HUES6 (cell line): ENCODE results near the gene FZD7.

Experiments used
- H3K27ac ChIP-seq: 2 replicates; pipeline ENCODE4 v1.7.0; 2013; ENCODE audit warnings: low read depth, mild to moderate bottlenecking, low read length, inconsistent platforms
- H3K27me3 ChIP-seq: 2 replicates; pipeline ENCODE4 v1.6.1; 2013; ENCODE audit warnings: low read length; ENCODE audit not compliant: control insufficient read depth, insufficient read depth
- H3K36me3 ChIP-seq: 2 replicates; pipeline ENCODE4 v1.6.1; 2013; ENCODE audit warnings: low read length; ENCODE audit not compliant: control insufficient read depth, insufficient read depth
- H3K4me1 ChIP-seq: 2 replicates; pipeline ENCODE4 v1.6.1; 2013; ENCODE audit warnings: low read length; ENCODE audit not compliant: control insufficient read depth, insufficient read depth
- H3K4me3 ChIP-seq: 2 replicates; pipeline ENCODE4 v1.5.1; 2013; ENCODE audit warnings: low read depth, low read length
- H3K9ac ChIP-seq: one replicate; pipeline ENCODE4 v1.6.1; 2013; ENCODE audit warnings: mild to moderate bottlenecking, low read length
- H3K9me3 ChIP-seq: 2 replicates; pipeline ENCODE4 v1.6.1; 2013; ENCODE audit warnings: low read depth, low read length; ENCODE audit not compliant: control insufficient read depth, insufficient read depth

The FZD7 gene

DNA sequence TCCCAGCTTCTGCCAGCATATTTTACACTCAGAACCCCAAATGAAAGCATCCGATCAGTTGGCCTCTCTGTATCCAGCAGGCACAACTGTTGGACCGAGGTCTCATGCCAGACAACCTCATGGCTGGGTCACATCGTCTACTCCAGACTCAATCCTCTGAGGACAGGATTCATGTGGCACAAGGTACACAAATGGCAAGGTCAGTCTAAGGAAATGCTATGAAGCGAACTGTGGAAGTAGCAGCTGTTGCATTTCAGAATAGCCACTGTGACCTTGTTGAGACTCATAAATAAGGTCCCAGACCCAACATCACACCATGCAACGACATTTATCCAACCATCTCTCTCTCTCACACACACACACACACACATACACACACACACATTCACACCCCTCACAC lies 7.1 kb upstream of the FZD7 start:
- peaks cover 57% of the 10 kb centered on the region for H3K4me1 ChIP-seq
- H3K4me3 ChIP-seq, result no peak overlapping the region
- no peaks in the 10 kb centered on the region for H3K36me3 ChIP-seq
- peaks cover 16% of the 10 kb centered on the region for H3K27me3 ChIP-seq
- H3K9me3 ChIP-seq, result no peaks in the 10 kb centered on the region
- no peak overlapping the region for H3K27ac ChIP-seq
- H3K9ac ChIP-seq, result no peak overlapping the region

DNA sequence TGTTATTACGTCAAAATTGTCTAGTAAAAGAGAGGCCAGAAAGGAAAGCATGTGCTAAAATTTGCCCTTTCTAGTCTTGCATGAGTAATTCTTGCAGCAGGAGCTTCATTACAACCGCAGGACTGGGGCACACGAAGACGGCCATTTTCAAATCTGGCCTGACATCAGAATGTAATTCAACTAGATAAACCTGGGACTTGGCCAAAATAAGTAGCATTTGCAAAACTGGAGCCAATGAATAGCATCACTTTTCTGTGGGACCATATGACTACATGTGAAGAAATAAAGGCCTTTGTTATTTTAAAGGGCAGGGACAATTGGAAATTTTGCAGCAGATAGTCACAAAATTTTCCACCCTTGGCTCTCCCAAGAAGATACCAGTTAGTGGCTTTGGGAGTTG lies 3.0 kb upstream of the FZD7 start:
- Histone ChIP-seq H3K27me3 (peaks cover 19% of the 10 kb centered on the region), H3K27ac (peak overlapping the region; percentile 88; the same call in 1 of the 2 replicates), H3K36me3 (peaks cover 11% of the 10 kb centered on the region), H3K4me1 (peaks cover 31% of the 10 kb centered on the region), H3K4me3 (no peak overlapping the region), H3K9me3 (no peaks in the 10 kb centered on the region), H3K9ac (no peak overlapping the region)

DNA sequence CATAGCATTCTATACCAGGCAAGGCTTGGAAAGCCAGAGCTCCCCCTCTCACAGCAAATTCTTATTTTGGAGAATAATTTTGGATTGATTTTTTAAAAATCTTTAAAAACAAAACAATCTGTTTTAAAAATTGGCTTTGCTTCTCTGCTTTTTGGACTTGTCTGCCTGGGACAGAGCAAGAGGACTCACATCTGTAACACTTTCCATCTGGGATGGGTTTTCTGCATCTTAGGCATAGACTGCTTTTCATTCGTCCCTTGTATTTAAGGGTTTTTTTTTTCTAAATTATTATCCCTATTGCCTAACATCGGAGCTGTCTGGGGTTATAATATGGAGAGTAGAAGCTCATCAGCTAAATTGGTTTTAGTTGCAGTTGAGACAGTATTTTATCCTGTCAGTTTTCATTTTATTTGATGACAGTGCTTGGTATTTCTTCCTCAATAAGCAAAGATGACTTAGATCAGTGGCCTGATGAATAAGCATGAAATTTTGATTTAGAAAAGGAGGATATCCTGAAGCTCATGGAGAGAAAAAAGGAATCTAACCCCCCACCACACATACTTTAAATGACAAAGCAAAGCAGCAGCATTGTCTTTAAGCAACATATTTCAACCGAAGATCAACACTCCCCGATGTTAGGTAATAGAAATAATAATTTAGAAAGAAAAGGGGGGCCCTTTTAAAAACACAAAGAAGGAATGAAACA lies 2.3 kb upstream of the FZD7 start:
- H3K4me1 ChIP-seq, result peaks cover 24% of the 10 kb centered on the region
- H3K27ac ChIP-seq, result peak overlapping the region; percentile 88
- H3K9me3 ChIP-seq, result no peaks in the 10 kb centered on the region
- H3K27me3 ChIP-seq, result peaks cover 15% of the 10 kb centered on the region
- H3K36me3 ChIP-seq, result peaks cover 18% of the 10 kb centered on the region
- H3K9ac ChIP-seq, result no peak overlapping the region
- peak overlapping the region; percentile 75 for H3K4me3 ChIP-seq

DNA sequence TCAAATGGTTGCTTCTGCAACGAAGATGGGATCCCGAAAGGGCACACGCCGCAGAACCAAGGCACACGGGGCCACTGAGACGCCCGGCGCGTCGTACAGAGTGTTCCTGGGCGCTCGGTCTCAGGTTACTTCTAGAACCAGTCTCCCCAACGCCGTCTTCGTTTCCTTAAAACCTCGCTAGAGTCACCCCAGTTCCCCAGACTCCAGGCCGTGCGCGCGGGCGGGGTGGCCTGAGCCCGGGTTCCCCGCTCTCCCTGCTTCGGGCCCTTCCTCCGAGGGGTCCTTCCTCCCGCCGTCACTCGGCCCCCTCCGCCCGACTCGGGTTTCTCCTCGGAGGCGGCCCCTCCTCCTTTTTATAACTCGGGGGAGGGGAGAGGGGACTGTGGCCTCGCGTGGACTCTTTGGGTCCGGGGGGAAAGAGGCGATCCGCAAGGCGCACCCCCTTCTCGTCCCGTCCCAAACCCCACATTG lies 774 bp upstream of the FZD7 start:
- Histone ChIP-seq H3K9me3 (no peaks in the 10 kb centered on the region), H3K27me3 (peaks cover 11% of the 10 kb centered on the region; the same call in 1 of the 2 replicates), H3K36me3 (peaks cover 32% of the 10 kb centered on the region), H3K4me1 (peaks cover 20% of the 10 kb centered on the region), H3K27ac (peak overlapping the region; percentile 88), H3K9ac (peak overlapping the region; percentile 95), H3K4me3 (peak overlapping the region; percentile 75)

DNA sequence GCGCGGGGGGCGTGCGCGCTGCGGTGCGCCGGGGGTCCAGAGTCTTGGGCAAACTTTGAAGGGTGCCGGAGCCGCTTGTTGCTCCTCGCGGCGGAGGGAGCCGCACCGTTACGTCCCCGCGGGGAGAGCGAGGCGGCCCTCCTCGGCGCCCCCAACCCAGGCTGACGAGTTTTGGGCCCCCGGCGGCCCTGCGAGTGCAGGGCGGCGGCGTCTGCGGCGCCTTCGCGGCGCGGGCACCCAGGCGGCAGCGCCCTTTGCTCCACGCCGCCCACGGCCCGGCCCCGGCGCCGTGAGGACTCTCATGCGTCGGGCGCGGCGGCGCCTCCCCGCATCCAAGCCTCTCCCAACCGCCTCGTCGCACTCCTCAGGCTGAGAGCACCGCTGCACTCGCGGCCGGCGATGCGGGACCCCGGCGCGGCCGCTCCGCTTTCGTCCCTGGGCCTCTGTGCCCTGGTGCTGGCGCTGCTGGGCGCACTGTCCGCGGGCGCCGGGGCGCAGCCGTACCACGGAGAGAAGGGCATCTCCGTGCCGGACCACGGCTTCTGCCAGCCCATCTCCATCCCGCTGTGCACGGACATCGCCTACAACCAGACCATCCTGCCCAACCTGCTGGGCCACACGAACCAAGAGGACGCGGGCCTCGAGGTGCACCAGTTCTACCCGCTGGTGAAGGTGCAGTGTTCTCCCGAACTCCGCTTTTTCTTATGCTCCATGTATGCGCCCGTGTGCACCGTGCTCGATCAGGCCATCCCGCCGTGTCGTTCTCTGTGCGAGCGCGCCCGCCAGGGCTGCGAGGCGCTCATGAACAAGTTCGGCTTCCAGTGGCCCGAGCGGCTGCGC lies 814 bp downstream of the FZD7 start:
- Histone ChIP-seq H3K27ac (peak overlapping the region; percentile 90; the same call in 1 of the 2 replicates), H3K4me3 (peak overlapping the region; percentile 91), H3K36me3 (peaks cover 36% of the 10 kb centered on the region), H3K9ac (peak overlapping the region; percentile 90), H3K27me3 (peaks cover 11% of the 10 kb centered on the region; the same call in 1 of the 2 replicates), H3K4me1 (peaks cover 32% of the 10 kb centered on the region), H3K9me3 (no peaks in the 10 kb centered on the region)

DNA sequence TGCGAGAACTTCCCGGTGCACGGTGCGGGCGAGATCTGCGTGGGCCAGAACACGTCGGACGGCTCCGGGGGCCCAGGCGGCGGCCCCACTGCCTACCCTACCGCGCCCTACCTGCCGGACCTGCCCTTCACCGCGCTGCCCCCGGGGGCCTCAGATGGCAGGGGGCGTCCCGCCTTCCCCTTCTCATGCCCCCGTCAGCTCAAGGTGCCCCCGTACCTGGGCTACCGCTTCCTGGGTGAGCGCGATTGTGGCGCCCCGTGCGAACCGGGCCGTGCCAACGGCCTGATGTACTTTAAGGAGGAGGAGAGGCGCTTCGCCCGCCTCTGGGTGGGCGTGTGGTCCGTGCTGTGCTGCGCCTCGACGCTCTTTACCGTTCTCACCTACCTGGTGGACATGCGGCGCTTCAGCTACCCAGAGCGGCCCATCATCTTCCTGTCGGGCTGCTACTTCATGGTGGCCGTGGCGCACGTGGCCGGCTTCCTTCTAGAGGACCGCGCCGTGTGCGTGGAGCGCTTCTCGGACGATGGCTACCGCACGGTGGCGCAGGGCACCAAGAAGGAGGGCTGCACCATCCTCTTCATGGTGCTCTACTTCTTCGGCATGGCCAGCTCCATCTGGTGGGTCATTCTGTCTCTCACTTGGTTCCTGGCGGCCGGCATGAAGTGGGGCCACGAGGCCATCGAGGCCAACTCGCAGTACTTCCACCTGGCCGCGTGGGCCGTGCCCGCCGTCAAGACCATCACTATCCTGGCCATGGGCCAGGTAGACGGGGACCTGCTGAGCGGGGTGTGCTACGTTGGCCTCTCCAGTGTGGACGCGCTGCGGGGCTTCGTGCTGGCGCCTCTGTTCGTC lies 1.7 kb downstream of the FZD7 start:
- Histone ChIP-seq H3K36me3 (peaks cover 36% of the 10 kb centered on the region), H3K27ac (0 out of 2 replicates have a peak overlapping the region, but pooled peaks have one; percentile 35), H3K4me3 (peak overlapping the region; percentile 91), H3K4me1 (peaks cover 33% of the 10 kb centered on the region), H3K27me3 (peaks cover 11% of the 10 kb centered on the region; the same call in 1 of the 2 replicates), H3K9ac (peak overlapping the region; percentile 90), H3K9me3 (no peaks in the 10 kb centered on the region)

DNA sequence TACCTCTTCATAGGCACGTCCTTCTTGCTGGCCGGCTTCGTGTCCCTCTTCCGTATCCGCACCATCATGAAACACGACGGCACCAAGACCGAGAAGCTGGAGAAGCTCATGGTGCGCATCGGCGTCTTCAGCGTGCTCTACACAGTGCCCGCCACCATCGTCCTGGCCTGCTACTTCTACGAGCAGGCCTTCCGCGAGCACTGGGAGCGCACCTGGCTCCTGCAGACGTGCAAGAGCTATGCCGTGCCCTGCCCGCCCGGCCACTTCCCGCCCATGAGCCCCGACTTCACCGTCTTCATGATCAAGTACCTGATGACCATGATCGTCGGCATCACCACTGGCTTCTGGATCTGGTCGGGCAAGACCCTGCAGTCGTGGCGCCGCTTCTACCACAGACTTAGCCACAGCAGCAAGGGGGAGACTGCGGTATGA lies 2.3 kb downstream of the FZD7 start:
- H3K9ac ChIP-seq, result peak overlapping the region; percentile 90
- peaks cover 11% of the 10 kb centered on the region; the same call in 1 of the 2 replicates for H3K27me3 ChIP-seq
- H3K9me3 ChIP-seq, result no peaks in the 10 kb centered on the region
- peak overlapping the region; percentile 91 for H3K4me3 ChIP-seq
- H3K4me1 ChIP-seq, result peaks cover 27% of the 10 kb centered on the region
- no peak overlapping the region for H3K27ac ChIP-seq
- H3K36me3 ChIP-seq, result peaks cover 36% of the 10 kb centered on the region

DNA sequence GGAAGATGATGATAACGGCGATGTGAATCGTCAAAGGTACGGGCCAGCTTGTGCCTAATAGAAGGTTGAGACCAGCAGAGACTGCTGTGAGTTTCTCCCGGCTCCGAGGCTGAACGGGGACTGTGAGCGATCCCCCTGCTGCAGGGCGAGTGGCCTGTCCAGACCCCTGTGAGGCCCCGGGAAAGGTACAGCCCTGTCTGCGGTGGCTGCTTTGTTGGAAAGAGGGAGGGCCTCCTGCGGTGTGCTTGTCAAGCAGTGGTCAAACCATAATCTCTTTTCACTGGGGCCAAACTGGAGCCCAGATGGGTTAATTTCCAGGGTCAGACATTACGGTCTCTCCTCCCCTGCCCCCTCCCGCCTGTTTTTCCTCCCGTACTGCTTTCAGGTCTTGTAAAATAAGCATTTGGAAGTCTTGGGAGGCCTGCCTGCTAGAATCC lies 3.0 kb downstream of the FZD7 start:
- Histone ChIP-seq H3K4me3 (peak overlapping the region; percentile 91), H3K4me1 (peaks cover 20% of the 10 kb centered on the region), H3K36me3 (peaks cover 36% of the 10 kb centered on the region), H3K9me3 (no peaks in the 10 kb centered on the region), H3K9ac (peak overlapping the region; percentile 90), H3K27ac (peak overlapping the region; percentile 7; the same call in 1 of the 2 replicates), H3K27me3 (peaks cover 11% of the 10 kb centered on the region; the same call in 1 of the 2 replicates)

DNA sequence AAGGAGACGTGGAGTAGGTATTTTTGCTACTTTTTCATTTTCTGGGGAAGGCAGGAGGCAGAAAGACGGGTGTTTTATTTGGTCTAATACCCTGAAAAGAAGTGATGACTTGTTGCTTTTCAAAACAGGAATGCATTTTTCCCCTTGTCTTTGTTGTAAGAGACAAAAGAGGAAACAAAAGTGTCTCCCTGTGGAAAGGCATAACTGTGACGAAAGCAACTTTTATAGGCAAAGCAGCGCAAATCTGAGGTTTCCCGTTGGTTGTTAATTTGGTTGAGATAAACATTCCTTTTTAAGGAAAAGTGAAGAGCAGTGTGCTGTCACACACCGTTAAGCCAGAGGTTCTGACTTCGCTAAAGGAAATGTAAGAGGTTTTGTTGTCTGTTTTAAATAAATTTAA lies 3.4 kb downstream of the FZD7 start:
- Histone ChIP-seq H3K4me3 (peak overlapping the region; percentile 91), H3K9ac (peak overlapping the region; percentile 90), H3K27ac (no peak overlapping the region; the same call in 1 of the 2 replicates)

More for the DNA sequence above, 3.4 kb downstream of the FZD7 start:
- Histone ChIP-seq H3K36me3 (peaks cover 36% of the 10 kb centered on the region), H3K4me1 (peaks cover 20% of the 10 kb centered on the region), H3K27me3 (peaks cover 11% of the 10 kb centered on the region; the same call in 1 of the 2 replicates), H3K9me3 (no peaks in the 10 kb centered on the region)
